GM06990 (cell line): Measurements from ENCODE around the gene GORASP1.

Experiments used
- DNase-seq: peaks from one replicate; pipeline ENCODE4 v3.0.0-alpha.2; 2011; ENCODE audit not compliant: insufficient read length; ENCODE audit errors: extremely low read depth
- H3K27me3 ChIP-seq: replicated peaks from 2 replicates; pipeline ENCODE4 v1.6.0; 2011; ENCODE audit warnings: low read length; ENCODE audit not compliant: control insufficient read depth, insufficient read depth
- H3K36me3 ChIP-seq: 2 replicates; pipeline ENCODE4 v1.5.1; 2011; ENCODE audit warnings: low read length; ENCODE audit not compliant: control insufficient read depth, insufficient read depth
- H3K4me3 ChIP-seq: replicated peaks from 2 replicates; pipeline ENCODE4 v1.5.1; 2011; ENCODE audit warnings: low read depth, mild to moderate bottlenecking, control low read depth, low read length
- TF ChIP-seq, protein P1 (sequence below): IDR thresholded peaks from 2 replicates; pipeline ENCODE4 v1.5.1; 2011; ENCODE audit warnings: low read length, control low read depth, mild to moderate bottlenecking, inconsistent platforms; ENCODE audit not compliant: insufficient read depth, poor library complexity, severe bottlenecking

Gene GORASP1

DNA sequence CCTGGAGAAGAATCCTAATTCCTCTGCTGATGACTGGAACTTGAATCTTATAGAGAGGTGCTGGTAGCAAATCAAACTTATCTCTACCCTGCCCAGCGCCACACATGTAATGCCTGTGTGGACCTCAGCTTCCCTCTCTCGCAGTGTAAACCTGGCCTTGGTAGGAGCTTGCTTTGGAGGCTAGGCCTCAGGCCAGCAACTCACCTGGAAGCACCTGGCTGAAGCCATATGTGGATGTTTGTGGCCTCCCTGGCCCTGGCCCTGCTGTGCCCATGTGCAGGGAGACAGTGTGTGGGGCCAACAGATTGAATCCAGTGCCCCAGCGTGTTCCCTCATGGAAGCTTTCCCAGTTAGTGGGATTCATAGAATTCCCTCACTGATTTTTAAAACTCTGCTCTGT lies 8.4 kb upstream of the GORASP1 start:
- Histone ChIP-seq H3K4me3 (no peak overlapping the region), H3K27me3 (no peaks in the 10 kb centered on the region), H3K36me3 (no peaks in the 10 kb centered on the region; the same call in 1 of the 2 replicates)
- no peak for DNase-seq
- TF ChIP-seq, protein P1, sequence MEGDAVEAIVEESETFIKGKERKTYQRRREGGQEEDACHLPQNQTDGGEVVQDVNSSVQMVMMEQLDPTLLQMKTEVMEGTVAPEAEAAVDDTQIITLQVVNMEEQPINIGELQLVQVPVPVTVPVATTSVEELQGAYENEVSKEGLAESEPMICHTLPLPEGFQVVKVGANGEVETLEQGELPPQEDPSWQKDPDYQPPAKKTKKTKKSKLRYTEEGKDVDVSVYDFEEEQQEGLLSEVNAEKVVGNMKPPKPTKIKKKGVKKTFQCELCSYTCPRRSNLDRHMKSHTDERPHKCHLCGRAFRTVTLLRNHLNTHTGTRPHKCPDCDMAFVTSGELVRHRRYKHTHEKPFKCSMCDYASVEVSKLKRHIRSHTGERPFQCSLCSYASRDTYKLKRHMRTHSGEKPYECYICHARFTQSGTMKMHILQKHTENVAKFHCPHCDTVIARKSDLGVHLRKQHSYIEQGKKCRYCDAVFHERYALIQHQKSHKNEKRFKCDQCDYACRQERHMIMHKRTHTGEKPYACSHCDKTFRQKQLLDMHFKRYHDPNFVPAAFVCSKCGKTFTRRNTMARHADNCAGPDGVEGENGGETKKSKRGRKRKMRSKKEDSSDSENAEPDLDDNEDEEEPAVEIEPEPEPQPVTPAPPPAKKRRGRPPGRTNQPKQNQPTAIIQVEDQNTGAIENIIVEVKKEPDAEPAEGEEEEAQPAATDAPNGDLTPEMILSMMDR: no peak

DNA sequence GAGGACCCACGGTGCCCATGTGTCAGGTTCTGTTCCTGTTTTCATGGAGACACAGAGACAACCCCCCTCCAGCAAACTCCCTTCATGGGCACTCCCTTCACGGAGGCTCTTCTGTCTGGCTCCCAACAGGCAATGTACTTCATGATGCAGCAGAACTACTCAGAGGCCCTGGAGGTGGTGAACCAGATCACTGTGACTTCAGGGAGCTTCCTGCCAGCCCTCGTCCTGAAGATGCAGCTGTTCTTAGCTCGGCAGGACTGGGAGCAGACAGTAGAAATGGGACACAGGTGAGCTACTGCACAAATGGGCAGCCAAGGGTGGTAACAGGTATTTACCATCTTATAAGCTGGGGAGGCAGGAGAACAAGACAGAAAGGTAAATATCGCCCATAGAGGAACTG lies 7.0 kb upstream of the GORASP1 start:
- no peak for DNase-seq
- no peaks in the 10 kb centered on the region for H3K27me3 ChIP-seq
- no peak overlapping the region for H3K4me3 ChIP-seq
- H3K36me3 ChIP-seq: no peaks in the 10 kb centered on the region; the same call in 1 of the 2 replicates
- TF ChIP-seq, protein P1: no peak

DNA sequence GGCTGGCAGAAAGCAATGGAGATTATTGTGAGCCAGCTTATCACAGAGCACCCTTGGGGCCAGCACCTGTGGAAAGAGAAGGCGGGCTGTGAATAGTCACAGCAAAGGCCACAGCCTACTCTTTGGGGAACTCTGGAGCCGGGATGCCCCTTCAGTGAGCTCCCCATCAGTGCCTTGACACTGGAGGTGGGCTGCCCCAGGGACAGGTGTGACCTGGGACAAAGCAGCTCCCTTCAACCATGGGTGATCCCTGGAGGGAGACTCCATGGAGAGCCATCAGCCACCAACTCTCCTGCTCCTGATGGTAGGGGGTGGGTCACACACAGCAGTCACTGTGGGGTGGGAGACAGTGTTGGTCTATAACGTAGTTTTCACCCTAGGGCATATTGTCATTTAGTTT lies 5.9 kb upstream of the GORASP1 start:
- H3K4me3 ChIP-seq: no peak overlapping the region
- H3K27me3 ChIP-seq: no peaks in the 10 kb centered on the region
- H3K36me3 ChIP-seq: no peaks in the 10 kb centered on the region; the same call in 1 of the 2 replicates
- TF ChIP-seq, protein P1: no peak
- DNase-seq: no peak

DNA sequence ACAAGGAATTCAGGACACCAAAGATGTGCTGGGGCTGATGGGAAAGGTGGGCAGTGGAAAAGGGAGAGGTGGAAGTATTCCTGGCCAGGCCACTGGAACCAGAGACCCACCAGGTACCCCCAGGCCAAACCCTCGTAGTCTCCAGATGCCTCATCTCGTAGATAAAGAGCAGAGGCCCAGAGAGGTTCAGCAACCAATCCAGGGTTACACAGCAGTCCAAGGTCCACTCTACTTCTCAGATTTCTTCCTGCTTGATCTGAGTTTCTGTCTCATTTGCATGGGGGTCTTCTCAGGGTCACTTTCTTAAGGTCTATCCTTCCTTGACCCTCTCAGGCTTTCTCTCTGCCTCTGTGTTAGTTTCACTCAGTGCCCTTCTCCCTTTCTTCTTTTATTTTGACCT lies 5.1 kb upstream of the GORASP1 start:
- Histone ChIP-seq H3K36me3 (no peaks in the 10 kb centered on the region; the same call in 1 of the 2 replicates), H3K27me3 (no peaks in the 10 kb centered on the region), H3K4me3 (no peak overlapping the region)
- TF ChIP-seq, protein P1: no peak
- DNase-seq: no peak

DNA sequence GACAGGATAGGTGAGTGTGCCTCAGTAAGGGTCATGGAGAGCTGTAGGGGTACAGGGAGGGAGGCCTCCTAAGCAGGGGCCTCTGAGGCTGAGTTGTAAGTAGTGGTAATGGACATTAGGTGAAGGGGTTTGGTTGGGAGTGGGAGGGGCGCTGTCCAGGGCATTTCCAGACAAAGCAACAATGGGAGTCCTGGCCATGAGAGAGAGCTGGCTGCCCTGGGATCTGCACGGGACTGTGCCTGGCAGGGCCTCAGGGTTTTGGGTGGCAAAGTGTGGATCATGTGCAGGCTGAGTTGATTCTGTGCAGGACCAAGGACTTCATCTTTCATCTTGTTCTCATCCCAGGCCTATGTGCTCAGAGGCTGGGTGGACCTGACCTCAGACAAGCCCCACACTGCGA lies 4.7 kb upstream of the GORASP1 start:
- H3K36me3 ChIP-seq: no peaks in the 10 kb centered on the region; the same call in 1 of the 2 replicates
- TF ChIP-seq, protein P1: no peak
- DNase-seq: no peak
- no peaks in the 10 kb centered on the region for H3K27me3 ChIP-seq
- H3K4me3 ChIP-seq: no peak overlapping the region

DNA sequence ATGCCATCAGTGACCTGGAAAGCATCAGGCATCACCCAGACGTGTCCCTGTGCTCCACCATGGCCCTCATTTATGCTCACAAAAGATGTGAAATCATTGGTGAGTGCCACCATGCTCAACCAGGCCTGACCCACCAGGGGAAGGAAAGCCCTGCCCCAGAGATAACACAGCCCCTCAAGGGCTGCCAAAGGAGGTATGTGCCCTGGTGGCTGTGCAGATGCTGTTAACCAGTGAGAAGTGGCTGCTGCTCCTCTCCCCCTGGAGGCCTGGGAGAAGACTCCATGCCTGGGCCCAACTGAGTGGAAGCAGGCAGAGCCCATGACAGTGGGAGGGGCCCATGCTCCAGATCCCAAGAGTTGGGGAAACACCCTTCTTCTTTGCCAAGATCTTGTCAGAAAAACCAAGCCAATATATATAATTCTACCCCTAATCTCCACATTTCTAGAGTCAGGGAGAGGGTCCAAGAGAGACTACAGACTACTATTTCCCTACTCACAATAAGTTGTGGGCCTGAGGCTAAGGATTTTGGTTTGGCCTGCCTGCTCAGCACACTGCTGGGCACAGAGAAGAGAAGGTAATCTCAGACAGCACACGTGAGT lies 2.7 kb upstream of the GORASP1 start:
- Histone ChIP-seq H3K36me3 (no peaks in the 10 kb centered on the region; the same call in 1 of the 2 replicates), H3K27me3 (no peaks in the 10 kb centered on the region), H3K4me3 (no peak overlapping the region)
- no peak for DNase-seq
- TF ChIP-seq, protein P1: no peak
